H1 (cell line): Measurements from ENCODE around the gene HMX1. TPM values are rescaled to one million over a fixed set of nuclear protein-coding genes. Genes with fewer than 3 reads are reported as not detected.

ENCODE experiments used
- CTCF ChIA-PET: fragments of 300-600 bp; sonication (Branson Sonifier 250); formaldehyde crosslinking; loops from one replicate; lab custom pipeline; 2021; ENCODE audit not compliant: partially characterized antibody; lab: Charles Lee
- POLR2A ChIA-PET: fragments of 300-600 bp; sonication (Branson Sonifier 250); formaldehyde crosslinking; loops from one replicate; lab custom pipeline; 2021; ENCODE audit warnings: inconsistent platforms; ENCODE audit not compliant: partially characterized antibody; lab: Charles Lee
- DNase-seq, 2 experiments: peaks; one replicate each; pipeline versions ENCODE4 v3.0.0 to v3.0.0-alpha.2; 2010 to 2022; ENCODE audit warnings: low spot score in 2 of 2, low read depth in 1 of 2, mixed read lengths in 1 of 2
- FAIRE-seq: peaks from 2 replicates; lab custom pipeline; 2011; peaks lifted over from hg19 to GRCh38; lab: Jason Lieb, UNC
- H2AFZ ChIP-seq: 2 replicates; pipeline ENCODE4 v1.8.1; 2012; ENCODE audit warnings: low read length, inconsistent platforms
- H2AK5ac ChIP-seq: 2 replicates; pipeline ENCODE4 v1.6.1; 2013; ENCODE audit warnings: low read depth, low read length
- H2BK120ac ChIP-seq: replicated peaks from 2 replicates; pipeline ENCODE3; 2013; ENCODE audit warnings: low read depth, low read length, inconsistent platforms
- H2BK12ac ChIP-seq: 2 replicates; pipeline ENCODE4 v1.6.1; 2013; ENCODE audit warnings: low read depth, low read length
- H2BK15ac ChIP-seq: 2 replicates; pipeline ENCODE4 v1.6.1; 2013; ENCODE audit warnings: low read length
- H2BK20ac ChIP-seq: 2 replicates; pipeline ENCODE4 v1.6.1; 2013; ENCODE audit warnings: low read length
- H2BK5ac ChIP-seq: 2 replicates; pipeline ENCODE4 v1.6.1; 2013; ENCODE audit warnings: low read depth, low read length
- H3K14ac ChIP-seq: 2 replicates; pipeline ENCODE4 v1.6.1; 2013; ENCODE audit warnings: inconsistent platforms; ENCODE audit not compliant: insufficient read length
- H3K18ac ChIP-seq: 2 replicates; pipeline ENCODE4 v1.6.1; 2013; ENCODE audit warnings: low read length; ENCODE audit errors: extremely low read depth
- H3K23ac ChIP-seq: 2 replicates; pipeline ENCODE4 v1.6.1; 2013; ENCODE audit warnings: inconsistent platforms; ENCODE audit not compliant: insufficient read length
- H3K23me2 ChIP-seq: 2 replicates; pipeline ENCODE4 v1.6.1; 2013; ENCODE audit warnings: low read depth, low read length
- H3K27ac ChIP-seq: 2 replicates; pipeline ENCODE4 v1.6.1; 2011; ENCODE audit warnings: low read depth, low read length, inconsistent platforms
- H3K27me3 ChIP-seq, 4 experiments: replicated peaks in 1 of 4; 1 replicate in 1 of 4; 2 replicates in 3 of 4; pipeline versions ENCODE4 v1.6.1 to v1.8.1; 2011 to 2013; ENCODE audit warnings: low read length in 3 of 4, mild to moderate bottlenecking in 3 of 4, inconsistent platforms in 2 of 4, mixed read lengths in 2 of 4, moderate library complexity in 1 of 4; ENCODE audit not compliant: control insufficient read depth in 3 of 4, insufficient read depth in 3 of 4; ENCODE audit errors: extremely low read depth in 1 of 4
- H3K36me3 ChIP-seq, 4 experiments: 2 replicates each; pipeline versions ENCODE4 v1.6.1 to v1.8.1; 2011 to 2013; ENCODE audit warnings: mild to moderate bottlenecking in 4 of 4, low read length in 3 of 4, moderate library complexity in 2 of 4, control low read depth in 1 of 4, inconsistent platforms in 1 of 4; ENCODE audit not compliant: insufficient read depth in 4 of 4, control insufficient read depth in 2 of 4
- H3K4ac ChIP-seq: replicated peaks from 2 replicates; pipeline ENCODE3; 2013; ENCODE audit warnings: low read length, low read depth, mixed read lengths, inconsistent platforms; ENCODE audit not compliant: insufficient read length
- H3K4me1 ChIP-seq, 4 experiments: replicated peaks in 1 of 4; 1 replicate in 1 of 4; 2 replicates in 3 of 4; pipeline versions ENCODE4 v1.6.1 to v1.8.1; 2011 to 2013; ENCODE audit warnings: low read length in 3 of 4, inconsistent platforms in 2 of 4, mixed read lengths in 1 of 4; ENCODE audit not compliant: insufficient read depth in 4 of 4, control insufficient read depth in 3 of 4
- H3K4me2 ChIP-seq, 2 experiments: 2 replicates each; pipeline versions ENCODE4 v1.6.1 to v1.8.1; 2011 to 2013; ENCODE audit warnings: low read depth in 2 of 2, low read length in 2 of 2, control low read depth in 1 of 2, inconsistent platforms in 1 of 2, mild to moderate bottlenecking in 1 of 2; ENCODE audit not compliant: insufficient read depth in 1 of 2
- H3K4me3 ChIP-seq, 4 experiments: fragments of 200-600, 300-600 bp in 1 of 4; sonication (generic), shearing (Covaris generic), sonication (Bioruptor Twin) in 1 of 4; 2 replicates each; pipeline versions ENCODE4 v1.5.1 to v1.8.1; 2011 to 2016; ENCODE audit warnings: low read length in 4 of 4, low read depth in 3 of 4, control low read depth in 2 of 4, inconsistent platforms in 2 of 4, mild to moderate bottlenecking in 2 of 4, mixed read lengths in 1 of 4, moderate library complexity in 1 of 4; ENCODE audit not compliant: insufficient read depth in 2 of 4; ENCODE audit errors: extremely low read depth in 1 of 4
- H3K56ac ChIP-seq: replicated peaks from 2 replicates; pipeline ENCODE3; 2013; ENCODE audit warnings: low read depth, mild to moderate bottlenecking, mixed read lengths, low read length, inconsistent platforms; ENCODE audit not compliant: insufficient read length
- H3K79me1 ChIP-seq: 2 replicates; pipeline ENCODE4 v1.6.1; 2013; ENCODE audit warnings: low read depth, low read length, control low read depth
- H3K79me2 ChIP-seq, 2 experiments: 2 replicates each; pipeline versions ENCODE4 v1.6.1 to v1.8.1; 2012 to 2013; ENCODE audit warnings: low read length in 2 of 2, mild to moderate bottlenecking in 2 of 2, inconsistent platforms in 1 of 2; ENCODE audit not compliant: insufficient read depth in 2 of 2, control insufficient read depth in 1 of 2
- H3K9ac ChIP-seq, 4 experiments: replicated peaks in 1 of 4; 1 replicate in 1 of 4; 2 replicates in 3 of 4; pipeline versions ENCODE4 v1.6.1 to v1.8.1; 2011 to 2013; ENCODE audit warnings: low read depth in 3 of 4, low read length in 3 of 4, control low read depth in 2 of 4, mild to moderate bottlenecking in 2 of 4, moderate library complexity in 2 of 4, inconsistent platforms in 1 of 4; ENCODE audit errors: extremely low read depth in 1 of 4
- H3K9me3 ChIP-seq, 2 experiments: 2 replicates each; pipeline versions ENCODE4 v1.6.1 to v1.8.1; 2012 to 2013; ENCODE audit warnings: mild to moderate bottlenecking in 2 of 2, moderate library complexity in 2 of 2, control low read depth in 1 of 2, inconsistent platforms in 1 of 2, low read depth in 1 of 2, low read length in 1 of 2, mixed read lengths in 1 of 2; ENCODE audit not compliant: insufficient read depth in 2 of 2
- H4K20me1 ChIP-seq, 2 experiments: replicated peaks in 1 of 2; 2 replicates each; pipeline versions ENCODE3 to v1.8.1; 2011 to 2013; ENCODE audit warnings: inconsistent platforms in 2 of 2, low read length in 2 of 2, mild to moderate bottlenecking in 1 of 2; ENCODE audit not compliant: insufficient read depth in 2 of 2, control insufficient read depth in 1 of 2
- H4K5ac ChIP-seq: 2 replicates; pipeline ENCODE4 v1.6.1; 2013; ENCODE audit warnings: low read length, low read depth, mixed read lengths, inconsistent platforms; ENCODE audit not compliant: insufficient read length
- H4K8ac ChIP-seq: 2 replicates; pipeline ENCODE4 v1.8.0; 2013; ENCODE audit warnings: mild to moderate bottlenecking, moderate library complexity, low read length, inconsistent platforms; ENCODE audit not compliant: insufficient read depth; ENCODE audit errors: extremely low read depth
- H4K91ac ChIP-seq: replicated peaks from 2 replicates; pipeline ENCODE3; 2013; ENCODE audit warnings: low read length, mixed read lengths, inconsistent platforms; ENCODE audit not compliant: insufficient read length
- ASH2L ChIP-seq: fragments of 200-600, 300-600 bp; sonication (generic); IDR thresholded peaks from one replicate; pipeline ENCODE4 v1.7.1; 2017; ENCODE audit warnings: low read length
- BACH1 ChIP-seq: IDR thresholded peaks from 2 replicates; pipeline ENCODE4 v1.6.1; 2012; ENCODE audit warnings: low read length, improper control_type of control experiment
- BCL11A ChIP-seq, 2 experiments: IDR thresholded peaks; one replicate each; pipeline ENCODE4 v1.6.1; 2011; ENCODE audit warnings: low read depth in 2 of 2, low read length in 2 of 2, mild to moderate bottlenecking in 2 of 2
- JUN ChIP-seq: IDR thresholded peaks from 2 replicates; pipeline ENCODE4 v1.6.1; 2011; ENCODE audit warnings: low read depth, mild to moderate bottlenecking, improper control_type of control experiment, low read length
- JUND ChIP-seq: IDR thresholded peaks from 2 replicates; pipeline ENCODE4 v1.6.1; 2011; ENCODE audit warnings: mild to moderate bottlenecking, improper control_type of control experiment, low read length
- MAFK ChIP-seq: IDR thresholded peaks from 2 replicates; pipeline ENCODE4 v1.6.1; 2012; ENCODE audit warnings: low read depth, mild to moderate bottlenecking, improper control_type of control experiment, low read length
- MAX ChIP-seq: IDR thresholded peaks from 2 replicates; pipeline ENCODE4 v1.6.1; 2012; ENCODE audit warnings: inconsistent platforms
- RXRA ChIP-seq: IDR thresholded peaks from 2 replicates; pipeline ENCODE4 v1.6.1; 2011; ENCODE audit warnings: low read depth, mild to moderate bottlenecking, low read length, moderate library complexity; ENCODE audit not compliant: insufficient read depth
- TBP ChIP-seq: IDR thresholded peaks from 2 replicates; pipeline ENCODE4 v1.6.1; 2011; ENCODE audit warnings: low read depth, low read length, improper control_type of control experiment
- WGBS, 2 experiments: shearing (Covaris generic) in 1 of 2; methylation state at CpG; one replicate each; pipeline versions ENCODE4 v1.1.6 to v1.1.7; 2013 to 2015; ENCODE audit warnings: low lambda C conversion rate in 2 of 2, mixed read lengths in 2 of 2, inconsistent platforms in 1 of 2, low coverage in 1 of 2, missing lambda C conversion rate in 1 of 2; ENCODE audit not compliant: insufficient replicate concordance in 2 of 2, insufficient coverage in 1 of 2, insufficient read length in 1 of 2; ENCODE audit errors: extremely low coverage in 1 of 2, missing lambda C conversion rate in 1 of 2; 5-methylcytosine and 5-hydroxymethylcytosine counted together
- polyA plus RNA-seq, 7 experiments: library from polyadenylated mRNA; depleted of rRNA in 3 of 7; stranded (reverse) in 5 of 7; unstranded in 2 of 7; fragments of >200 nt in 5 of 7; fragments of 200-250 nt in 2 of 7; gene quantifications; 1 replicate in 5 of 7; 2 replicates in 1 of 7; 4 replicates in 1 of 7; pipeline versions ENCODE4 v1.2.1 to v1.2.3, GENCODE V29; 2011 to 2013; ENCODE audit warnings: missing spikeins in 2 of 7, mixed read lengths in 2 of 7
- total RNA-seq: library from RNA; stranded (reverse); fragmentation: NEBNext Ultra II Directional; extraction: Animal tissue kit (Norgen Biotek cat#: 25700); gene quantifications from 2 replicates; pipeline ENCODE4 v1.2.1, GENCODE V29; 2021

Gene HMX1
- total and polyA plus RNA-seq, 2 of the 8 experiments (the other 6 are each of a cell fraction or from before 2014, with no cell fraction given), result 0.26 TPM; not detected in 1

- FAIRE-seq, result no peak
- H3K9me3 ChIP-seq, result peaks cover 0 to 3% of the 10 kb centered on the region in 2 experiments; a peak in 1 of 4 replicates
- no peak for DNase-seq
- H2BK120ac ChIP-seq, result no peak overlapping the region
- no peak overlapping the region for H4K8ac ChIP-seq
- H2BK5ac ChIP-seq, result no peak overlapping the region
- H3K27ac ChIP-seq, result no peak overlapping the region
- no peaks in the 10 kb centered on the region for H3K79me1 ChIP-seq
- TF ChIP-seq BCL11A (IDR thresholded peaks at IDR 0.05; ENCODE audit: low read depth in 2 of 2, low read length in 2 of 2), result no peak
- TF ChIP-seq MAX, result no peak
- TF ChIP-seq TBP, result no peak
- no peak for TF ChIP-seq BACH1
- TF ChIP-seq ASH2L, result no peak
- no peak for TF ChIP-seq RXRA
- no peak for TF ChIP-seq JUN
- TF ChIP-seq MAFK, result no peak
- no peak for TF ChIP-seq JUND
- no peak overlapping the region for H3K14ac ChIP-seq
- H3K36me3 ChIP-seq, result peaks cover 0 to 21% (median 0%) of the 10 kb centered on the region in 4 experiments; a peak in 1 of 8 replicates
- H3K4me3 ChIP-seq, result no peak overlapping the region
- H2AK5ac ChIP-seq, result no peak overlapping the region
- H2BK12ac ChIP-seq, result no peak overlapping the region
- peaks cover 0 to 21% (median 8%) of the 10 kb centered on the region in 4 experiments; a peak in 6 of 7 replicates for H3K4me1 ChIP-seq
- H3K4me2 ChIP-seq, result no peak overlapping the region; a peak in 1 of 4 replicates
- no peak overlapping the region for H4K5ac ChIP-seq
- H2BK15ac ChIP-seq, result no peak overlapping the region
- ChIA-PET CTCF (interaction anchor here (1.1 to 3.2 kb wide), 2 partner anchors 18 to 20 kb away, joined by 4 to 23 read pairs; no protein-coding TSS in a partner anchor), POLR2A (no interaction called here)
- H3K18ac ChIP-seq, result no peak overlapping the region
- H3K9ac ChIP-seq, result no peak overlapping the region
- WGBS, 2 experiments, result 52% methylated on average over 16 of the region's 18 CpGs; no CpG with 5 or more reads in 1 of the 2 experiments
- H3K23ac ChIP-seq, result no peak overlapping the region
- H3K56ac ChIP-seq, result no peak overlapping the region
- H3K23me2 ChIP-seq, result no peaks in the 10 kb centered on the region; the same call in 1 of the 2 replicates
- no peaks in the 10 kb centered on the region for H3K79me2 ChIP-seq
- no peak overlapping the region for H4K91ac ChIP-seq
- H3K4ac ChIP-seq, result no peak overlapping the region
- no peak overlapping the region for H2AFZ ChIP-seq
- peaks cover 99 to 100% (median 100%) of the 10 kb centered on the region in 4 experiments for H3K27me3 ChIP-seq
- H2BK20ac ChIP-seq, result no peak overlapping the region
- peaks cover 51 to 56% of the 10 kb centered on the region in 2 experiments for H4K20me1 ChIP-seq
Measured at GRCh38 chr4:8865681-8866310, 5.8 kb downstream of the HMX1 start.
